Bronchial epithelial cell (primary cell): Measurements from ENCODE around the gene FUT4. TPM values are rescaled to one million over a fixed set of nuclear protein-coding genes. Genes with fewer than 3 reads are reported as not detected.
A peak's percentile ranks its signal among the peaks of the same experiment; 100 is the strongest.

ENCODE experiments used
- DNase-seq: peaks from one replicate; pipeline ENCODE4 v3.0.0-alpha.2; 2010; ENCODE audit warnings: low read depth
- FAIRE-seq: peaks from 2 replicates; lab custom pipeline; 2011; peaks lifted over from hg19 to GRCh38; lab: Jason Lieb, UNC
- H3K27me3 ChIP-seq: 2 replicates; pipeline ENCODE4 v1.5.1; 2011; ENCODE audit warnings: low read length; ENCODE audit not compliant: control insufficient read depth, insufficient read depth
- H3K36me3 ChIP-seq: 2 replicates; pipeline ENCODE4 v1.5.1; 2011; ENCODE audit warnings: low read length; ENCODE audit not compliant: control insufficient read depth, insufficient read depth
- H3K4me3 ChIP-seq: 2 replicates; pipeline ENCODE4 v1.5.1; 2011; ENCODE audit warnings: mild to moderate bottlenecking, low read depth, low read length, control low read depth
- CTCF ChIP-seq: IDR thresholded peaks from 2 replicates; pipeline ENCODE4 v1.5.1; 2011; ENCODE audit warnings: mild to moderate bottlenecking, moderate library complexity, low read length, control low read depth, inconsistent platforms; ENCODE audit not compliant: insufficient read depth, severe bottlenecking
- total RNA-seq: library from RNA; depleted of rRNA; stranded (reverse); fragments of >200 nt; gene quantifications from 2 replicates; pipeline ENCODE4 v1.2.1, GENCODE V29; 2014

Gene FUT4
- total RNA-seq, 1 donor from 2014 or later: 1.8 TPM

- no peak for TF ChIP-seq CTCF
- Histone ChIP-seq H3K36me3 (no peaks in the 10 kb centered on the region), H3K4me3 (no peak overlapping the region), H3K27me3 (no peaks in the 10 kb centered on the region)
- DNase-seq (no peak), FAIRE-seq (peak; percentile 40)
Measured at GRCh38 chr11:94518300-94518699, 25.4 kb upstream of the FUT4 start.

GRCh38 chr11:94519478-94520084 lies 24.1 kb upstream of the FUT4 start:
- no peaks in the 10 kb centered on the region for H3K27me3 ChIP-seq
- DNase-seq (no peak), FAIRE-seq (no peak)
- H3K4me3 ChIP-seq: no peak overlapping the region
- no peaks in the 10 kb centered on the region for H3K36me3 ChIP-seq
- TF ChIP-seq CTCF: no peak

- no peaks in the 10 kb centered on the region for H3K27me3 ChIP-seq
- DNase-seq (no peak), FAIRE-seq (no peak)
- no peaks in the 10 kb centered on the region for H3K36me3 ChIP-seq
- H3K4me3 ChIP-seq: no peak overlapping the region
- TF ChIP-seq CTCF: peak; percentile 50
Measured at GRCh38 chr11:94521684-94522083, 22.0 kb upstream of the FUT4 start.

- no peak for FAIRE-seq
- no peak overlapping the region for H3K4me3 ChIP-seq
- DNase-seq: no peak
- H3K27me3 ChIP-seq: no peaks in the 10 kb centered on the region
- no peak for TF ChIP-seq CTCF
- H3K36me3 ChIP-seq: no peaks in the 10 kb centered on the region
Measured at GRCh38 chr11:94524341-94524740, 19.4 kb upstream of the FUT4 start.

DNA sequence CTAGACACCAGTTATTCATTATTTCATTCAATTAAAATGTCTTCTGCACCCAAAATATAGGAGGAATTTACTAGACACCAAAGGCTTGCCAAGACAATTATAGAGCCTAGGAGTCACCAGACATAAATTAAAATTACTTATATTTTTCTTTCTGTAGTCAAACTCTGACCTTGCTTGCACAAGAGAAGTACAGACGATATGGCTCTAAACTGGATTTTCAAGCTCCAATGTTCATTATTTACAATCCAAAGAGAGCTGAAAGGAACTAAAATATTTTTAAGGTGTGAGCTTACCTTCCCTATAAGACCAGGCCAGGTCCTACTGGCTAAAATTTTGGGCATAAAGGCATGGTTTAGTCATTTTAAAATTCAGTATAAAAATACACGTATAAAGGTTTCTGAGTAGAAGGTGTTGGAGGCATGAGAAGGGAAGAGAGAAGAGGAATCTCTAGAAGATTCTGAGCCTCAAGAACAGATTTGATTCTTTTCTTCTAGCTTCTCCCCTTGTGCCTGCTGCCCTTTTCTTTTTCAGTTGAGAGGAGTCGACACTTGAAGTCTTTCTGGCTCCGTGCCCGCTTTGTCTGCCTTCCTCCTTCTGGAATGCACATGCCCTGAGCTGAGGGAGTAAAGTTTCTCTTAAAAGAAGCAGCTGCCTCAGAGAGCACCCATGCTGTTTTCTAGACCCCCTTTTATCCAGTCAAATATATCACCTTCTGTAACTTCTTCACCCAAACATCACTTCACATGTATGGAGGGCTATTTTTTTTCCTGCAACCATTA lies 18.0 kb upstream of the FUT4 start:
- TF ChIP-seq CTCF: no peak
- Histone ChIP-seq H3K36me3 (no peaks in the 10 kb centered on the region), H3K27me3 (no peaks in the 10 kb centered on the region), H3K4me3 (no peak overlapping the region)
- no peak for FAIRE-seq
- DNase-seq: peak; percentile 63
